ENCODE results near the gene FBH1. TPM values are rescaled to one million over a fixed set of nuclear protein-coding genes. Genes with fewer than 3 reads are reported as not detected.

The FBH1 gene
- total and polyA plus RNA-seq, 9 of the 15 experiments (the other 6 are each of a cell fraction or from before 2014, with no cell fraction given): 13.4 to 108 (median 77.8) TPM

GRCh38 chr10:5956146-5956936 lies 66.3 kb downstream of the FBH1 start:
- Histone ChIP-seq H3K4me3 (no peak overlapping the region), H3K9ac (ENCODE audit: insufficient read depth in 1 of 2, low read depth in 2 of 2, low read length in 2 of 2) (no peak overlapping the region; a peak in 1 of 4 replicates), H4K20me1 (replicated peaks; ENCODE audit: control insufficient read depth, insufficient read depth, low read length) (no peaks in the 10 kb centered on the region), H3K9me1 (ENCODE audit: control insufficient read depth, insufficient read depth, low read length) (peaks cover 5% of the 10 kb centered on the region), H3K36me3 (ENCODE audit: control insufficient read depth, insufficient read depth, low read length) (peaks cover 15% of the 10 kb centered on the region; the same call in 2 of the 3 replicates), H3K79me2 (ENCODE audit: control insufficient read depth, insufficient read depth, low read length) (no peaks in the 10 kb centered on the region), H3K4me1 (replicated peaks in 1 of 2; ENCODE audit: control insufficient read depth in 2 of 2, insufficient read depth in 2 of 2, low read length in 2 of 2) (peaks cover 6 to 13% of the 10 kb centered on the region in 2 experiments; a peak in 4 of 5 replicates), H3K4me2 (ENCODE audit: insufficient read depth, low read length) (no peak overlapping the region), H3K27me3 (ENCODE audit: control insufficient read depth in 2 of 2, insufficient read depth in 2 of 2, low read length in 2 of 2) (no peaks in the 10 kb centered on the region), H2AFZ (ENCODE audit: low read depth, low read length) (no peak overlapping the region), H3K27ac (ENCODE audit: extremely low read depth, low read depth, low read length) (no peak overlapping the region), H3K9me3 (replicated peaks; ENCODE audit: control insufficient read depth, insufficient read depth, low read depth, low read length) (no peaks in the 10 kb centered on the region)
- no TSS peak for BruUV-seq (replicated peaks)
- ATAC-seq (no peak), DNase-seq (ENCODE audit: extremely low read depth in 1 of 4, low spot score in 3 of 4) (no peak), FAIRE-seq (no peak)
- TF ChIP-seq GATA2 (CRISPR knock-in tag; IDR thresholded peaks at IDR 0.05) (no peak), HDAC3 (IDR thresholded peaks at IDR 0.05; ENCODE audit: borderline replicate concordance, partially characterized antibody) (no peak), BRD4 (IDR thresholded peaks at IDR 0.05) (no peak), AFF4 (CRISPR knock-in tag; IDR thresholded peaks at IDR 0.05) (no peak)
- 72% methylated on average over 16 of the region's 17 CpGs for WGBS (ENCODE audit: insufficient coverage, low coverage, missing lambda C conversion rate)
- POLR2A ChIA-PET: interaction anchor here (0.8 kb wide), 1 partner anchor 133 kb away, joined by 5 read pairs; no protein-coding TSS in a partner anchor
- in situ Hi-C loops (cut with MboI) (no loop called here), intact Hi-C loops (cut with micrococcal nuclease) (no loop called here)
- CTCF ChIA-PET (ENCODE audit: low intra/inter-chr PET ratio): no interaction called here

Measured in K562 (cell line).